Measurements from ENCODE around the gene ENGASE. TPM values are rescaled to one million over a fixed set of nuclear protein-coding genes. Genes with fewer than 3 reads are reported as not detected.
"Not testable (repeated sequence)": the region's sequence is repeated elsewhere in the genome, so short reads cannot be mapped to it uniquely, and the experiment has no call there.

Gene ENGASE
- total and polyA plus RNA-seq, 8 donors: 6.6 to 505 (median 35.2) TPM

DNA sequence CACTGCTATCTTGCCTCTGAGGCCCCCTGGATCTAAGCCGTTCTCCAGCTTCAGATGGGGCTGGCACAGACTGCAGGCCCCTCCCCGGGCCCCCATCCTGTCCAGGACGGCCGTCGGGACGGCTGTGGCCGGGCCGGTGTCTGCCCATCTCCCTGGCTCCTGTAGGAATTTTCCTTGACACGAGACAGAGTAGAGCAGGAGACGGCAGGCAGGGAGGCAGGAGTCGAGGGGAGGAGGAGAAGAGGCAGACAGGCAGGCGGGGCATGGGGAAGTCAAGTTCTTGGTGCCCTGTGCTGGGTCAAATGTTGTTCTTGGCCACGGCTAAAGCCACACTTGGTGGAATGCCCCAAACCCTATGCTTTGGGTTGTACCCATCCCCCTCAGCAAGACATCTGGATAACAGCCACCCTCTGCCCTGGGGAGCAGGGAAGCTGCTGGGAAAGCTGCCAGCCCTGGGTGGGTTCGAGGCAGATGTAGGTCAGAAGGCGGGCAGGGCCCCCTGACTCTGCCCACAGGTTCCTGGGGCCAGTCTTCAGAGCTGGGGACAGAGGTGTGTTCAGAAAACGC is 46.6 kb upstream of the ENGASE start:
- TF ChIP-seq POLR2AphosphoS5 (IDR thresholded peaks at IDR 0.05) (no peak), EP300 (IDR thresholded peaks at IDR 0.05) (no peak), POLR2A (IDR thresholded peaks at IDR 0.05) (no peak)
- TF ChIP-seq, protein P1, sequence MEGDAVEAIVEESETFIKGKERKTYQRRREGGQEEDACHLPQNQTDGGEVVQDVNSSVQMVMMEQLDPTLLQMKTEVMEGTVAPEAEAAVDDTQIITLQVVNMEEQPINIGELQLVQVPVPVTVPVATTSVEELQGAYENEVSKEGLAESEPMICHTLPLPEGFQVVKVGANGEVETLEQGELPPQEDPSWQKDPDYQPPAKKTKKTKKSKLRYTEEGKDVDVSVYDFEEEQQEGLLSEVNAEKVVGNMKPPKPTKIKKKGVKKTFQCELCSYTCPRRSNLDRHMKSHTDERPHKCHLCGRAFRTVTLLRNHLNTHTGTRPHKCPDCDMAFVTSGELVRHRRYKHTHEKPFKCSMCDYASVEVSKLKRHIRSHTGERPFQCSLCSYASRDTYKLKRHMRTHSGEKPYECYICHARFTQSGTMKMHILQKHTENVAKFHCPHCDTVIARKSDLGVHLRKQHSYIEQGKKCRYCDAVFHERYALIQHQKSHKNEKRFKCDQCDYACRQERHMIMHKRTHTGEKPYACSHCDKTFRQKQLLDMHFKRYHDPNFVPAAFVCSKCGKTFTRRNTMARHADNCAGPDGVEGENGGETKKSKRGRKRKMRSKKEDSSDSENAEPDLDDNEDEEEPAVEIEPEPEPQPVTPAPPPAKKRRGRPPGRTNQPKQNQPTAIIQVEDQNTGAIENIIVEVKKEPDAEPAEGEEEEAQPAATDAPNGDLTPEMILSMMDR (IDR thresholded peaks at IDR 0.05): no peak
- Histone ChIP-seq H3K36me3 (no peaks in the 10 kb centered on the region), H3K27me3 (peaks cover 0 to 70% (median 20%) of the 10 kb centered on the region in 3 donors), H3K4me3 (no peak overlapping the region), H3K27ac (peak overlapping the region in 3 of 5 donors; percentile 4 to 62 (median 33)), H3K4me1 (peaks cover 50 to 68% (median 54%) of the 10 kb centered on the region in 4 donors), H3K9me3 (no peaks in the 10 kb centered on the region)
- intact Hi-C loops (cut with DNase I; ENCODE audit: low total_unique reads): no loop called here
- WGBS, 5 donors: 17 to 30% (median 19%) methylated on average over 13 to 16 of the region's 16 CpGs
- DNase-seq: no peak

DNA sequence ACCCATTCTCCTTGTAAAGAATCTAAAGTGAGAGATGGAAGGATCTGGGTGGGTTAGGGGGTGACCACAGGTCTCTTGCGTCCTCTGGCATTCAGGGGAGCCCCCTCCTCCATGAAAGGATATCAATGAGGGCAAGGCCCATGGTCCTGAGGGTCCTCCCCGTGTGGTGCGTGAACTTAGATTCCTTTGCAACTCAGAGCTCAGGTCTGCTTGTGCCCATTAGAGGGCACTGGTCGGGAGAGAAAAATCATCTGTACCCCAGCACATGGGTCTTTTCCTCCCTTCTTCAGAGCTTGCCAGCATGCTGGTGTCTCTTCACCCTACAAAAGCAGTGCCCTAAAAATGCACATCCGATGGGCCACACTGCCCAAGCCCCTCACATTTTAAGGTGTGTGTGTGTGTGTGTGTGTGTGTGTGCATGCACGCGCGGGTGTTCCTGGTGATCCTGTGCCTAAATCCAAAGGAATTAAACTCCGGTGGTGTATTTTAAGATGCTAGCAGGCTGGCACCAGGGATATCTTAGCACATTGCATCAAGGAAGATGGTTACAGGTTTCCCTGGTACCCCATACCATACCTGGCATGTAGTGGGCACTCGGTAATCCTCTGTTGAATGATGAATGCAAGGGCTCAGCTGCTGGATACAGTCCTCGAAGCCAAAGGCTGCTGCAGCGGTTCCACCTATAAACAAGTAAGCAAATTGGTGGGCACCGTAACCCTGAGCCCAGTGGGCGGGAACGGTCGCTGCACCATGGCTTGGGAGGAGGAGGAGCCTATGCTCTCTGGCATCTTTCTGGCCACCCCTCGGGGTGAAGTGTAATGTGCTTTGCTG is 45.9 kb upstream of the ENGASE start:
- H3K4me1 ChIP-seq: peaks cover 47 to 68% (median 50%) of the 10 kb centered on the region in 4 donors
- 58 to 71% (median 67%) methylated on average over 16 to 17 of the region's 17 CpGs for WGBS, 5 donors
- no peaks in the 10 kb centered on the region for H3K36me3 ChIP-seq
- peak overlapping the region in 1 of 5 donors; percentile 62 for H3K27ac ChIP-seq
- DNase-seq: no peak
- intact Hi-C loops (cut with DNase I; ENCODE audit: low total_unique reads): no loop called here
- H3K9me3 ChIP-seq: no peaks in the 10 kb centered on the region
- TF ChIP-seq POLR2A (IDR thresholded peaks at IDR 0.05): no peak
- peaks cover 0 to 62% (median 18%) of the 10 kb centered on the region in 3 donors for H3K27me3 ChIP-seq
- no peak overlapping the region for H3K4me3 ChIP-seq

DNA sequence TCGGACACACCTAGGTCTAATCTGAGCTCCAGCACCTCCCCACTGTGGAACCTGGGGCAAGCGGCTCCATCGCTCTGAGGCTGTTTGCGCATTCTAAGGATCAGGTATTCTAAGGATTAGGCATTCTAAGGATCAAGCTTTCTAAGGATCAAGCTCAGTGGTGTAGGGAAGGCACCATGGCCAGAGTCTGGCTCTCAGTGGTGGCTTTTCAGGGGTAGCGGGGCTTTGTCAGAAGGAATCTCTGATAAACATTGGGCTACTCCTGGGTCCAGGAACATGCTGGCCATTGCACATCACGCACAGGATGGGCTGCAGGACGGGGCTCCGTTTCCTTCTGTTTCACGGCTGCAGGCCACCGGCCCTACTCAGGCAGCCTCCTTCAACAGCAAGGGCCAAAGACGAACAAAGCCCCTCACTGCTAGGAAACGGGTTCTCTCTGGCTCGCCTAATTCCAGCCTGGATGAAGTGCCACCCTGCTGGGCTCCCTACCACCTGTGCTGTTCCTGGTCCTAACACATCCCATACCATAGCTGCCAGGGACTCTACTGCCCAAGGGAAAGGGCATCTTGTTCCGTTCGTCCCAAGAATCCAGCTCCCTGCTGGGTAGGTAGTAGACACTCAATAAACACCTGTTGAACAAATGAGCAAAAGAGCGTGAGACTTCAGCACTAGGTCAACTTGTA is 45.2 kb upstream of the ENGASE start:
- Histone ChIP-seq H3K4me1 (peaks cover 46 to 68% (median 47%) of the 10 kb centered on the region in 4 donors), H3K9me3 (no peaks in the 10 kb centered on the region), H3K36me3 (no peaks in the 10 kb centered on the region), H3K4me3 (no peak overlapping the region), H3K27me3 (peaks cover 0 to 55% (median 10%) of the 10 kb centered on the region in 3 donors), H3K27ac (no peak overlapping the region)
- TF ChIP-seq POLR2AphosphoS5 (IDR thresholded peaks at IDR 0.05) (no peak), EP300 (IDR thresholded peaks at IDR 0.05) (no peak), POLR2A (IDR thresholded peaks at IDR 0.05) (no peak)
- TF ChIP-seq, protein P1 (IDR thresholded peaks at IDR 0.05): no peak
- intact Hi-C loops (cut with DNase I; ENCODE audit: low total_unique reads): no loop called here
- 78 to 86% (median 78%) methylated on average over 10 to 16 of the region's 16 CpGs for WGBS, 5 donors
- no peak for DNase-seq

DNA sequence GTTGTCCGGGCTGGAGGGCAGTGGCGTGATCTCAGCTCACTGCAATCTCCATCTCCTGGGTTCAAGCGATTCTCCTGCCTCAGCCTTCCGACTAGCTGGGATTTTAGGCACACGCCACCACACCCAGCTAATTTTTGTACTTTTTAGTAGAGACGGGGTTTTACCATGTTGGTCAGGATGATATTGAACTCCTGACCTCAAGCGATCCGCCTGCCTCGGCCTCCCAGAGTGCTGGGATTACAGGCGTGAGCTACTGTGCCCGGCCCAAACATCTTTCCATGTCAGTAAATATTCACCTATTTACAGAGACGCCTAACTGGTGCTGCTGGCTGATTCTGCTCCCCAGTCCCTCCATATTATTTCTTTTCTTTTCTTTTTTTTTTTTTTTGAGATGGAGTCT is 44.0 kb upstream of the ENGASE start:
- H3K9me3 ChIP-seq; H3K27ac ChIP-seq; DNase-seq; H3K36me3 ChIP-seq; H3K4me3 ChIP-seq; intact Hi-C loops (cut with DNase I; ENCODE audit: low total_unique reads): not testable (repeated sequence)
- Histone ChIP-seq H3K4me1 (peaks cover 35 to 63% (median 38%) of the 10 kb centered on the region in 4 donors), H3K27me3 (peaks cover 0 to 43% (median 0%) of the 10 kb centered on the region in 3 donors)
- 93 to 97% (median 95%) methylated on average over 12 of the region's 12 CpGs for WGBS, 5 donors

All from stomach (tissue), 9 donors.